HG03103 (cell line): ENCODE results near the gene VAV3.
"Not testable (repeated sequence)": the region's sequence is repeated elsewhere in the genome, so short reads cannot be mapped to it uniquely, and the experiment has no call there.

ENCODE experiments used
- ATAC-seq: cut with Tn5 transposase; IDR thresholded peaks from one replicate; pipeline ENCODE4 v1.9.1; 2021; ENCODE audit warnings: low read depth; ENCODE audit not compliant: unreplicated experiment

Gene VAV3

GRCh38 chr1:107844541-107845194, 120.3 kb downstream of the VAV3 start:
- not testable (repeated sequence) for ATAC-seq

GRCh38 chr1:107843989-107844388, 121.0 kb downstream of the VAV3 start:
- ATAC-seq, result no peak

GRCh38 chr1:107842241-107842640, 122.7 kb downstream of the VAV3 start:
- ATAC-seq, result no peak

GRCh38 chr1:107840725-107841124, 124.3 kb downstream of the VAV3 start:
- no peak for ATAC-seq

- ATAC-seq, result no peak
Measured at GRCh38 chr1:107838056-107838455, 126.9 kb downstream of the VAV3 start.

- no peak for ATAC-seq
Measured at GRCh38 chr1:107835151-107835670, 129.8 kb downstream of the VAV3 start.

- no peak for ATAC-seq
Measured at GRCh38 chr1:107833061-107833460, 131.9 kb downstream of the VAV3 start.

- ATAC-seq, result no peak
Measured at GRCh38 chr1:107831921-107832320, 133.1 kb downstream of the VAV3 start.

- no peak for ATAC-seq
Measured at GRCh38 chr1:107830526-107830925, 134.5 kb downstream of the VAV3 start.

- ATAC-seq, result no peak
Measured at GRCh38 chr1:107830075-107830474, 134.9 kb downstream of the VAV3 start.

- peak; percentile 54 for ATAC-seq
Measured at GRCh38 chr1:107829036-107829770, 135.8 kb downstream of the VAV3 start.

- no peak for ATAC-seq
Measured at GRCh38 chr1:107824946-107825345, 140.0 kb downstream of the VAV3 start.

- no peak for ATAC-seq
Measured at GRCh38 chr1:107821340-107821739, 143.6 kb downstream of the VAV3 start.

- ATAC-seq, result no peak
Measured at GRCh38 chr1:107820801-107821200, 144.2 kb downstream of the VAV3 start.

- ATAC-seq, result no peak
Measured at GRCh38 chr1:107817935-107818334, 147.0 kb downstream of the VAV3 start.

GRCh38 chr1:107817206-107817605, 147.8 kb downstream of the VAV3 start:
- no peak for ATAC-seq

GRCh38 chr1:107810291-107810951, 154.6 kb downstream of the VAV3 start:
- ATAC-seq, result no peak

- ATAC-seq, result no peak
Measured at GRCh38 chr1:107807855-107808254, 157.1 kb downstream of the VAV3 start.

- no peak for ATAC-seq
Measured at GRCh38 chr1:107807405-107807804, 157.6 kb downstream of the VAV3 start.

GRCh38 chr1:107806902-107807301, 158.1 kb downstream of the VAV3 start:
- ATAC-seq, result no peak

GRCh38 chr1:107804741-107805140, 160.2 kb downstream of the VAV3 start:
- ATAC-seq, result no peak
